KG1 (cell line): ENCODE results near the gene RCOR1.
"Not testable (repeated sequence)": the region's sequence is repeated elsewhere in the genome, so short reads cannot be mapped to it uniquely, and the experiment has no call there.

ENCODE experiments used
- DNase-seq: peaks from one replicate; lab custom pipeline; 2025; lab: John Stamatoyannopoulos, UW

RCOR1 gene

GRCh38 chr14:102629808-102630350, 37.4 kb downstream of the RCOR1 start:
- DNase-seq: no peak

- no peak for DNase-seq
Measured at GRCh38 chr14:102630405-102630804, 38.0 kb downstream of the RCOR1 start.

- no peak for DNase-seq
Measured at GRCh38 chr14:102630881-102631280, 38.4 kb downstream of the RCOR1 start.

GRCh38 chr14:102633906-102634595, 41.6 kb downstream of the RCOR1 start:
- no peak for DNase-seq

- DNase-seq: not testable (repeated sequence)
Measured at GRCh38 chr14:102639611-102640010, 47.2 kb downstream of the RCOR1 start.

GRCh38 chr14:102644523-102644922, 52.1 kb downstream of the RCOR1 start:
- DNase-seq: no peak

- no peak for DNase-seq
Measured at GRCh38 chr14:102645746-102646440, 53.4 kb downstream of the RCOR1 start.

GRCh38 chr14:102646615-102647014, 54.2 kb downstream of the RCOR1 start:
- DNase-seq: no peak

GRCh38 chr14:102652194-102652593, 59.7 kb downstream of the RCOR1 start:
- DNase-seq: no peak

- DNase-seq: no peak
Measured at GRCh38 chr14:102654298-102654697, 61.8 kb downstream of the RCOR1 start.

- DNase-seq: no peak
Measured at GRCh38 chr14:102655137-102655536, 62.7 kb downstream of the RCOR1 start.

GRCh38 chr14:102659797-102660196, 67.3 kb downstream of the RCOR1 start:
- DNase-seq: no peak

GRCh38 chr14:102661614-102662013, 69.2 kb downstream of the RCOR1 start:
- DNase-seq: no peak

- DNase-seq: no peak
Measured at GRCh38 chr14:102662636-102663430, 70.4 kb downstream of the RCOR1 start.

GRCh38 chr14:102663440-102663839, 71.0 kb downstream of the RCOR1 start:
- no peak for DNase-seq

- DNase-seq: no peak
Measured at GRCh38 chr14:102665621-102666020, 73.2 kb downstream of the RCOR1 start.

- DNase-seq: no peak
Measured at GRCh38 chr14:102666635-102667034, 74.2 kb downstream of the RCOR1 start.

- no peak for DNase-seq
Measured at GRCh38 chr14:102667703-102668102, 75.3 kb downstream of the RCOR1 start.

- no peak for DNase-seq
Measured at GRCh38 chr14:102668291-102668873, 75.9 kb downstream of the RCOR1 start.

- no peak for DNase-seq
Measured at GRCh38 chr14:102671410-102671809, 79.0 kb downstream of the RCOR1 start.

- DNase-seq: no peak
Measured at GRCh38 chr14:102672410-102672960, 80.0 kb downstream of the RCOR1 start.

GRCh38 chr14:102675396-102675795, 82.9 kb downstream of the RCOR1 start:
- no peak for DNase-seq
